ENCODE data around the gene EN1.

- TF ChIP-seq POLR2A (IDR thresholded peaks at IDR 0.05; ENCODE audit: low read length), result no peak
- TF ChIP-seq GATA1 (IDR thresholded peaks at IDR 0.05; ENCODE audit: low read depth, low read length), result no peak
These were observed 31.2 kb upstream of the EN1 start for GRCh38 chr2:118878531-118879149.

All from erythroblast (primary cell).